GM19025 (cell line): ENCODE measurements around the gene CNTN1.

Source experiments
- ATAC-seq: cut with Tn5 transposase; IDR thresholded peaks from one replicate; pipeline ENCODE4 v1.9.1; 2021; ENCODE audit warnings: mild to moderate bottlenecking, low read depth, moderate library complexity; ENCODE audit not compliant: unreplicated experiment

The CNTN1 gene

DNA sequence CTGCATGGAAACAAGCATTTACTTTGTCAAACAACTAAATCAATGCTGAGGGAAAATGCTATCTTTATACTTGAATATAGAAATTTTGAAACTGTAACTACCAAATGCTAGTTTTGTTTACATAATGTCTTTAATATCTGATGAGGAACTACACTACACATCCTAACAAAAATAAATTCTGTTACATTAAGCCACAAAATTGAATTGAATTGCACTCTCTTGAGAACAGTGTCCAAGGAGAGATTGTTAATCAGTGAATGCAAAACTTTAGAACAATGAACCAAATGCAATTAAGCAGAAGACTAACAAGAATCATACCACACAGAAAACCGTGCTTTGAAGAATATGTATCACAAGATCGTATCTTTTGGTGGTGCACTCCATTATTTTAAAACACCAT, 141.6 kb downstream of the CNTN1 start:
- ATAC-seq, result no peak

DNA sequence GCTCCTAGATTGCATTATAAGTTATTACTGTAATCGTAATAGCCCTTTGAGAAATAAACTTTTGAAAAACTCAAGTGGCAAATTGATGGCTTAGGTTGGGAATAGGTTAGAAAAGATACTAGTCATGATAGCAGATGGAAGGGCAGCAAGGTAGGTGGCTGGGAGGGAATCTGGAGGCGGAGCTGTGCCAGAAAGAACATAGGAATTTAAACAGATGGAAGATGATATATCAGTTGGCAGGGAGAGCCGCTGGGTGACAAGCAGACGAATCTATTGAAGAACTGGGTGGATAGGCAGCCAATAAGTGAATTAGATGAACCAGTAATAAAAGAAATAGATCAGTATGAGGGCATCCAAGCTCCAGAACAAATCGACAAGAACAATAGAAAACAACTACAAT, 142.1 kb downstream of the CNTN1 start:
- no peak for ATAC-seq

DNA sequence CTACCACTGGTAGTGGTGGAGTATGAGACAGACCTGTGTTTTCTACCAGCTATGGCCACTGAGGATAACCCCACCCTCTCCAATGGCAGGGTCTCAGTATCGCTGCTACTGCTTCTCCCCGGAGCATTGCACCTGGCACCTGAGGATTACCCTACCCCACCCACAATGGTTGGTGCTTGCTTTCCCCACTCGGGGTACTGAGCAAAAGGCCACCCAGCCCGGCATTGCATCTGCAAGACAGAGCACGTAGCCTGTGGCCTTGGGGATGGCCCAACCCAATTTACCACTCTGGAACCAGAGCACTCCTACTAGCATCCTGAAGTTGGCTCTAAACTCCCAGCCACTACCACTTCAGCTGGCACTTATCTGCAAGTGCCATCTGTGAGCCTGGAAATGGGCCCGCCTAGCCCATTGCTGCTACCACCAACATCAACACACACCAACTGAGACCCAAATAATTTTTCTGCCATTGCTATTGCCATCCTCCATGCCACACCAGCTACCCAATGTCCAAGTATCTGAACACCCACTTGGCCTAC, 145.7 kb downstream of the CNTN1 start:
- no peak for ATAC-seq

DNA sequence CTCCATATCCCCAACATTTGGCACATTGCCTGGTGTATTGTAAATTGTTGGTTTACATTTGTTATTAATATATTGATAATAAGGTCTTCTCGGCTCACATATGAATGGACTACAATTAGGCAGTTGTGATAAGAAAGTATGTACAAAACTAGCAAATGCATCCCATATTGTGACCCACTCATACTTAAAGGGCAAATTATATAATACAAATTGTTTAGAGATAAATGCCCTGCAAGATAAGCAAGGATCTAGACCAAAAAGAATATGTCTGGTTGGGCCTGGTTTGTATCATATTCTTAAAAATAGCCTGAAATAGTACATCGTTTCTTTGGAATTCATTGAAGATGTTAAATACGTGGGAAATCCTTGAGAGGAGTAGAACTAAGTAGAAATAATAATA, 151.3 kb downstream of the CNTN1 start:
- no peak for ATAC-seq

DNA sequence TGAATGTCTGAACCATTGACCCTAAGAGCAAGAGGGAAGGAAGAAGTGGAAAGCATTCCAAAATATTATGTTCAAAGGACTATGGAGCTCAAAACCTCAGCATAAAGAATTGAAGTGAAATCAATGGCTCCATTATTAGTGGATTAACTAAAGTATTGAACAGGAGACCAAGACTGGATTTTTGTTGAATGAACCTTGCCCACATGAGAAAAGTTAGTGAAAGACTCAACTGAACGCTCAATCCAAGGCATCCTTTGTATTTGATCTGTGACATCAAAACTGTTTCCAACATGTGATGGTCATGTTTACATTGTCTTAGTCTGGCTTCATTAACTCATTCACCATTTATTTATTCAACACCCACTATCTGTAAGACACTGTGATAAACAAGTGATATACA, 161.0 kb downstream of the CNTN1 start:
- ATAC-seq, result no peak

DNA sequence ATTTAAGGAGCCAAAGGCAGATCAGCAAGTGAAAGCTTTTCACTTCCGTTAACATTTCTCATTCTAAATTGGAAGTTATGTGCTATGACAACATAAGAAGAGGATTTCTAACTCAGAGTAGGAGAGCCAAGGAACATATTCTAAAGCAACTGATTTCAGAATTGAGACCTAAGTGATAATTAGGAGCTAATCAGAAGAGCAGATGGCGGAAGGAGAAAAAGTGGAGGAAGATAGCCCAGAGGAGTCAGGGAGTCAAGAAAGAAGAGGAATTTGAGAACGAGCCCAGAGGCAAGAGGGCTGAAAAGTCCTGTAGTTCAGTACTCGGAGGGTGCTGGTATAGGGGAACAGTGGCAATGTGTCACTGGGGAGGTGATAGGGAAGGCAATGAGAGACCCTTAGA, 162.4 kb downstream of the CNTN1 start:
- no peak for ATAC-seq

DNA sequence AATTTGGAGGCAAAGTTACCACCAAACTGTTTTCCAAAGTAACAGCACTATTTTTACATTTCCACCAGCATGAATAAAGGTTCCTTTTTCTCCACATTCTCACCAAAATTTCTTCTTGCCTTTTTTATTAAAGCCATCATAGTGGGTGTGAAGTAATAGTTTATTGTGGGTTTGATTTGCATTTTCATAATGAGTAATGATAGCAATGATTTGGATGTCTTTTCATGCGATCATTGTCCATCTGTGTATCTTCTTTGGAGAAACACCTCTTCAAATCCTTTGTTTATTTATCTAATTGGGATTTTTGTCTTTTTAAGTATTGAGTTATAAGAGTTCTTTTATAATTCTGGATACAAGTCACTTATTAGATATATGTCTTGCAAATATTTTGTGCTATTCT, 172.7 kb downstream of the CNTN1 start:
- ATAC-seq, result no peak

DNA sequence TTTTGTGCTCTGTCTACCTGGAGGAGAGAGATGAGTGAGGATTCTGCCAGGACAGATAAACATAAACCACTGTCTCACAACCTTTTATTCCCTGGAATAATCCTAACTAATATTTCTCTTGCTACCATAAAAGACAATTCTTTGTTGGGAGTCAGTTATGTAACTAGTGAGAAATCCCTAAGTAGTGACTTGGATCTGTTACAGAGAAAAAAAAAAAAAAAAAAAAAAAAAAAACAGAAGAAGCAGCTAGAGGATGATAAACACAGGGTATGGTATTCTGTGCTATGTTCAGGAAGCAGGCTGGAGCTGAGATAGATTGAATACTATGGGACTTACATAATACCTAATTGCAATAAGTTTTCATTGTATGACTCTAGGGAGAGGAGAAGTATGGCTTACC, 178.7 kb downstream of the CNTN1 start:
- ATAC-seq, result no peak

DNA sequence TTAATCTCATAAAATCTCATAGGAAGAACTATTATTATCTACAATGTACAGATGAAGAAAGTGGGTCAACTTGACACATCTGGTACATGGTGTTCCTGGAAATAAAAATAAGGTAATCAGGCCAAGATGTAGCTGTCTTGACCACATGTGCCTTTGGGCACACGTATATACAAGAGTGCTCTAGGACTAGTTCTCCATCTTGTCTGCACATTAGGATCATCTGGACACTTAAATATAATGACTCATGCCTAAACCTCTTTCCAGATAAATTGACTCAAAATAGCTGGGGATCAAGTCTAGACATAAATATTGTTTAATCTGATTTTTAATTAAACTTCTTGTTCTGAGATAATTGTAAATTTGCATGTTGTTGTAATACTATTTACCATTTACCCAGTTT, 182.6 kb downstream of the CNTN1 start:
- ATAC-seq, result no peak

DNA sequence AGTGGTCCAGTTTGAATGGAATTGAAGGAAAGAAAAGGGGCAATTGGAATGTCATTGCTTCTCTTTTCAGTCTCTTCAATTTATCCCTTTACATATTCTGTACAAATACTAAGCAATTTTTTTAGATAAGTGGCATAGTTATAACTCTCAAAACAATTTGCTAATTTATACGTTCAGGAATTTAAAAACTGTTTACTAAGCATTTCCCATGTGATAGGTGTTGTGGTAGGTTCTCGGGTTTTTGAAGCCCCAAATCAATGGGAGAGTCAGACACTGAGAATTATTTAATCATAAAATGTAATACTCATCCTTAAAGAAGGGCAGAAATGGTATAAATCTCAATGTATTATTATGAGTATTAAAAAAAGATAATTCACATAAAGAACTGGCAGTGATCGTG, 197.1 kb downstream of the CNTN1 start:
- no peak for ATAC-seq

DNA sequence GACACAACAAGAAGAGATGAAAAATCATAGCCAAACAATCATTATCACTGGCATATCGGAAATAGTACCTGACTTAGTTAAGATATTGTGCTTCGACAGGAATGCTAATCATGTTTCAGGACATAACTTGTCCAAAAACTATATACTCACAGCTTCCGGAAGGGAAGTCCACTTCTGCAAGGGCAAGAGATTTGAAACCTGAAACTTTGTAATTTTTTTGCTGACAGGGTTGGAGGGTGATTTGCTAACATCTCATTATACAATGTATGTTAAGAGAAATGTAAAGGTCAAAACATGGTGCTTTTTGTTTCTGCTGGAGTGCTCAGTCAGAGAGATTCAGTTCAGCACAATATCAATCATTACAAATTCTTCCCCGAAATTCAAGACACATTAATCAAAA, 200.3 kb downstream of the CNTN1 start:
- ATAC-seq, result no peak

DNA sequence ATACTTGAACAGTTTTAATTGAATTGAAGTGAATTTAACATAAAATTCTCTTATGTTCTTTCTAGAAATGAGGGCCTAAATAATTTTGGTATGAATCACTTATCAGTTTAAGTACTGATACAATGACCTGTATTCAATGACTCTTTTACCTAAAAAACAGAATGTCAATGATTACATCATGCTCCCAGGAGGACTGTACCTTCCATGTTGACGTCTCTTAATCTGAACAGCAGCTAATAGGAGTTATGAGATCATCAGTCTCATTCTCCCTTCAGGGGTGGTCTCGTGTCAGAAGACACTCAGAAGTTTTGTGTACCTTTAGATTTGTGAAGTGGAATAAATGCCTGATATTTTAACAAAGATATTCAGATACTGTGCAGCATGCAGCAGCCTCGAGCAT, 206.3 kb downstream of the CNTN1 start:
- no peak for ATAC-seq

DNA sequence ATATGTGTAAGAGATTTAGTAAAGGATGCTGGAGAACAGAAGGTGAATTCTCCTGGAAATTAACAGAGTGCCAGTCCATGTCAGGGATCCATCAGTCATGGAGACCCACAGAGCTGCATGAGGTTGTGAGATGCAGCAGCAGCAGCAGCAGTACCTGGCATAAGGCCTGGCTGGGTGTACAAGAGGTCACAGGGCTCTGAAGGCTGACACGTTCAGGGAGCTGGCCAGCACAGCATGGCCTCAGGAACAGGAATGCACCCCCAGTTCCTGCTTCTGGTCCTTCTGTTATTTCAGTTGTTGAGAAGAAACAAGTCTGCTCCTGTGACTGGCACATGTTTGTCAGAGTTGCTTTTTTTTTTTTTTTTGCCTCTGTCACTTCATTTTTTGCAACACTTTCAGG, 210.8 kb downstream of the CNTN1 start:
- ATAC-seq, result no peak

DNA sequence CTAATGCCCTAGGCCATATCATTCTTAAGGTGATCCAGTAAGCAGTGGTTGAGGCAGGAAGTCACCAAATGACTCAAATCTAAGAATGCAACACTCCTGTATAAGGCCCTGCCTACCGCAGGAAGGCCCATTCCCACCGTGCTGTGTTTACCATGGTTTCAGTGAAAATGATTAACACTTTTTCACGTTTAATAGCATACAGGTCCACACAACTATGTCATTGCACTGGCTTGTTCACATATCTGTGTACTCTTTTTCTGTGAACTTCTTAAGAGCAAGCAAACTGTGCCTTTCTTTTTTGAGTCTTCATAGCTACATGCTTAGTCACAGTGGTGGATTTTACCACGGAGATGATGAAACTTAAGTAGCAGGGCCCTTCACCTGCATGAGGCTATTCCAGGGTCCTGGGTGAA, 214.9 kb downstream of the CNTN1 start:
- ATAC-seq, result peak; percentile 86

DNA sequence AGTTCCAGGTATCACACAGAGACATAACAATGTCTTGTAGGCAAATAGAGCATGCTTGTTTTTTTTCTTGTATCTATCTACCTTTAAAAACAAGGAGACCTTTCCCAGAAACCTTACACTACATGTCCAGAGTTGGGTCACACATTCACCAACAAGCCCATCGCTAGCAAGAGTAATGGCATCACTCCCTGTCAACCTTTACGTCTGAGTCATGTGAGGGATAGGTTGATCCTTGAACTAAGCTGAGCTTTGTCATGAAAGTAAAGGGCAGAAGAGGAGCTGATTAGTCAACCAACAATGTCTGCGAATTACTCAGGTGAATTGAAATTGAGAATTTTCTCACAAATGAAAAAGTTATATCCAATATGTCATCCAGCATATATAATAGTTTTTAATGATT, 219.4 kb downstream of the CNTN1 start:
- no peak for ATAC-seq

DNA sequence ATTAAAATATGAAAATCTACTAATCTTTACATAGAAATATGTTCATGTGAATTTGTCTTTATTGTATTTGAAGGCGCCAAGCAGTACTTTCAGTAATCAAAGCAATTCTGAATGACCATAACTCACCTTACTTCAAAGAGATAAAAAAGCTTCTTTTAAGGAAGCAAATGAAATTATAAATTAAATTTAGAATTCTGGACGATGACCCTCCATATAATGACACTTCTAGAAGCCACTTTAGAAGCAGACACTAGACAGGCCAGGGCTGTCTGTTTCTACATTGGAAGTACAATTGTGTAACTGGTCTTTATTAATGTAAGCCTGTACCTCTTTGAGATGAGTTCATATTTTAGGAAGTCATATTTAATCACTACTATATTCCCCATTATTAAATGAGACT, 222.9 kb downstream of the CNTN1 start:
- no peak for ATAC-seq

DNA sequence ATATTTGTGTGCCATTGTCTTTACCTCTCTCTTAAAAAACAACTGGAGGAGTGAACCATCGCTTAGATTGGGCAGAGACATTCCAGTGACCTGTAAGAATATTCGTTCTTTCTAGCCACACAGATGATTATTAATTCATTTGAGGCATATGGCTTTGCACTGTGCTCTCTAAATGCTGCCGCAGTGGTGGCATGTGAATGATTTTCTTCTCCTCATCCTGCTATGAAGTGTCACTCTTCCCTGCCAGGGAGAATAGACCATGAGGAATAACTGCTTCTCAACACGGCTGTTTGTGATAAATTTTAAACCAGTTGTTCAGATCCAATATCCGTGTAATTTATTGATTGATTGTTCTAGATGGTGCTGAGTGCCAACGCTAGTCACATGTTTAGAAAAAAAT, 225.3 kb downstream of the CNTN1 start:
- no peak for ATAC-seq

DNA sequence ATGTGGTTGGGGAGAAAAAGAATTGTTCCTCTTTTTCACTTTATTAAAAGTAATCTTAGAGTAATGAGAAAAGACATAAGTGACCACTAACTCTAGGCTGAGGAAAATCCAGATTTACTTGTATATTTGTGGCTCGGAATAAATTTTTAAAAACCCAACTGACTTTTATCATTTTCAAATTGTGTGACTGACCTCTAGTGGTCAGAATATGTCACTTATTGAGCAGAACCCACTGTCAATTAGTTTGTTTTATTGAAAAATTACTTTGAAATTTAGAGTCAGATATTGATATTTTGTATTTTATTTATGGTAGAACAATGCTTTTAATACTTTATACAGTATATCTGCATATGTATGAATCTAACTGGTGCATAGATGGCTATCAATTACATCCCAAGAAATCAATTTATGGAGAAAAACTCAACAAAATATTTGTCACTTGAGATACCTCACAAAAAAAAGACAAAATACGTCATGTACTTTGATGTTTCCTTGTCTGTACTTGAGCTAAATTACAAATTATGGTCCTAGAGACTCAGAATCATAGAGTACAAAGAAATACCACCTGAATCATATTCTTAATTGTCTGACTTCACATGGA, 229.4 kb downstream of the CNTN1 start:
- no peak for ATAC-seq

DNA sequence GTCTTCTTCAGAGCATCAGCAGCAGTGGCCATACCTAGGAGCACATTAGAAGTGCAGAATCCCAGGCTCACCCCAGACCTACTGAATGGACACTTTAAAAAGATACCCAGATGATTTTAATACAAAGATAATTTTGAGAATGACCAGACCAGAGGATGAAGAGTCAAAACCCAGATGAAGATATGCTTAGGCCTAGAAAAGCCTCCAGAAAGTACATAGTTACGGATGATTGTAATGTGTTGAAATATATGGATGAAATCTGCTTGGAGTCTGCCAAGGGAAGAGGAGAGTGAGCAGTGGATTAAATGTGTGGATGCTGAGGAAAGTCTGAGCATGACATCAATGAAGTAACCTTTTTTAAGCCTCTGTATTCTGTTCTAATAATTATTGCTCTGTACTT, 245.7 kb downstream of the CNTN1 start:
- ATAC-seq, result no peak

DNA sequence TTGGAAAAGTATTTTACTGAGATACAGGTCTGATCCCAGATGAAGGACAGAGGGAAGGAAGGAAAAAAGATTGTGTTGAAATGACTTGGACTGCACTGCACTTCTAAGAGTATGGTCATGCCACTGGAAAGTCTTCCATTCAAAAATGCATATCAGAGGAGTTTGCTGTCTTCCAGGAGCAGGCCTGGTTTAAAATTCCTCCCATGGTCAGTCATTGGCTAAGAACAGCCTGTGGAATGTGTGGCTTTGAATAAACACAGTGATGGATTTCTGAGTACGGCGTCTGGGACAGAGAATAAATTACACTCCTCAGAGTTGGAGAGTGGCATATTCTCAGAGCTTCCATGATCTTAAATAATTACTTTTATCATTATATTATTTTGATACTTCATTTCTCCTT, 250.1 kb downstream of the CNTN1 start:
- no peak for ATAC-seq

DNA sequence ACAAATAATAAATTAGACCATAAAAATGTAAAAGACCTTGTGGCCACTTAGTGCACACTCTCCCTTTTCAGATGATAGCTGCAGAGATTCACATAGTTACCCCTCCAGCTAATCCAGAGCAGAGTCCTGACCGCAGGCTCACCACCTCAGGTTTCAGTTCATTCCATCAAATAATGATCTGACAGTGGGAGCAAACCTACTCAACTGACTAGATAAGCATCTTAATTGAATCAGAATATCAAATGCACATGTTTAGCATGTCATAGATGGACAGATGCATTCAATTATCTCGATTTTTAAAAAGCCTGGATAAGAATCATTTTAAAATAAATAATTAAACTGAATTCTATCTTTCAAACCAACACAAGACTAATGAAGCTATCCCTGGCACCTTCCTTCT, 253.5 kb downstream of the CNTN1 start:
- no peak for ATAC-seq

DNA sequence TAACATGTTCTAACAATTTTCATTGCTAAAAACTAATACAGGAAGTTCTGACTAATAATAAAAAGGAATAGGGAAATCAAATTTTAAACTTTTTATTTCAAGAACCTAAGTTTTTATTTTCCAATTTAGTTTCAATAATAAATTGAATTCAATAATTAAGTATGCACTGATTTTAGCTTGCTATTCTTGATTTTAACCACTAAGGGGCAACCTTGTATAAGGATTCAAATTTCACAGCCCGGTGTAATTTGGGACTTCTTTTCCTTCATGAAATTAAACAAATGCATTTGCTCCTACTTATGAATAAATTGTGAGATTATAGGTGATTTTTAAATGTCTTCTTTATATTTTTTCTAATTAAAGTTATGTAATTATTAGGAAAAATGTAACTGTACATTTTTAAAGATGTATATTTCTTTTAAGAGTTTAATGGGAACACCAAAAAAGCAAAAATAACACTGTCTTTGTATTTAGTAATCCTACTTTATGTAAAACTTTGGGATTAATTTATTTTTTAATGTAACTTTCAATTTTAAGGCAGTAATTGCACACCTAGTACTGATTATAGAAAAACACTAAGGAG, 254.5 kb downstream of the CNTN1 start:
- no peak for ATAC-seq

DNA sequence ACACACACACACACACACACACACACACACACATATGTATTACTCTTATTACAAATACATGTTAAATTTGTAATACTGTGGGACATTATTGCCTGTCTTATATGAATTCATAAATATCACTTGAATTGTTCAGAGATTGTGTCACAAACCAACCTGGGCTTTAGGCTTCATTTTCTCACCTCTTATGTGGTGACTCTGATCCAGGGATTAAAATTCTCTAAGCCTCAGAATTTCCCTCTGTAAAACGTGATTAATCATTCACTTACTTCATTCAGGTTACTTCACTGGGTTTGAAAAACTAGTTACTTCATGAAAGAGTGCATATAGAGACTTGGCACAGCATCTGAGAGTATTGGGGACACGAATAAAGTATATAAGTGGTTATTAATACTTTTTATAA, 255.6 kb downstream of the CNTN1 start:
- no peak for ATAC-seq
